ENCODE data around the gene IGSF11. TPM values are rescaled to one million over a fixed set of nuclear protein-coding genes. Genes with fewer than 3 reads are reported as not detected.

The IGSF11 gene
- total and polyA plus RNA-seq, 9 of the 15 experiments (the other 6 are each of a cell fraction or from before 2014, with no cell fraction given), result 1.2 to 2.8 (median 1.7) TPM

DNA sequence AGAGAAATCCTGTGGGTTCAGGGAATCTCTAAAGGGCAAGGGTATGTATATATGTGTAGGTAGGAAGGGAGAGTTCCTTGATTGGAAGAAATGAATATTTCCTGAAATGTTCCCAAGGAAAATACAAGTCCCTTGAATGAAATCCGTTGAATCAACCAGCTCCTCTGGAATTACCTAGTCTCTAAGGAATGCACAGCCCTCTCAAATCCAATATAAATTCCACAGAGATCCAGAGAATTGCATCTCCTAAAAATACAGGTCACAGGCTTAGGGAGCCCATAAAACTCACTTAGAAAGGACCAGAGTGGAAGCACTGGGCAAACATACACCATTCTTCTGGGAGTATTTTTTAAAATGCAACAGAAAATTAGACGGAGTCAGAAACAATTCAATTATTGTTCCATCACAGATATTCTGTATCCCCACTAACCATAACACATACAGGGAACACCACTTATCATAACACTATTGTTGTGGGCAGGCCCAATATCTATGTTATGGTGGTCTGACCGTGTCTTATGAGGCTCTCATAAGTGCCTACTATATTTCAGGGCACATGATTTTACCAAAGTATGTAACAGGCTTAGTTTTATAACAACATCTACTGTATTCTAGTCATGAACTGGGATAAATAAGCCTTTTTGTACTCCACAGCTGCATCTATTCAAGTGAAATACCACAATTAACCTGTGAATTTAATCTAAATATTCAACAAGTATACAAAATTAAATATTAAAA, 43.7 kb downstream of the IGSF11 start (continued):
- TF ChIP-seq, protein P1, sequence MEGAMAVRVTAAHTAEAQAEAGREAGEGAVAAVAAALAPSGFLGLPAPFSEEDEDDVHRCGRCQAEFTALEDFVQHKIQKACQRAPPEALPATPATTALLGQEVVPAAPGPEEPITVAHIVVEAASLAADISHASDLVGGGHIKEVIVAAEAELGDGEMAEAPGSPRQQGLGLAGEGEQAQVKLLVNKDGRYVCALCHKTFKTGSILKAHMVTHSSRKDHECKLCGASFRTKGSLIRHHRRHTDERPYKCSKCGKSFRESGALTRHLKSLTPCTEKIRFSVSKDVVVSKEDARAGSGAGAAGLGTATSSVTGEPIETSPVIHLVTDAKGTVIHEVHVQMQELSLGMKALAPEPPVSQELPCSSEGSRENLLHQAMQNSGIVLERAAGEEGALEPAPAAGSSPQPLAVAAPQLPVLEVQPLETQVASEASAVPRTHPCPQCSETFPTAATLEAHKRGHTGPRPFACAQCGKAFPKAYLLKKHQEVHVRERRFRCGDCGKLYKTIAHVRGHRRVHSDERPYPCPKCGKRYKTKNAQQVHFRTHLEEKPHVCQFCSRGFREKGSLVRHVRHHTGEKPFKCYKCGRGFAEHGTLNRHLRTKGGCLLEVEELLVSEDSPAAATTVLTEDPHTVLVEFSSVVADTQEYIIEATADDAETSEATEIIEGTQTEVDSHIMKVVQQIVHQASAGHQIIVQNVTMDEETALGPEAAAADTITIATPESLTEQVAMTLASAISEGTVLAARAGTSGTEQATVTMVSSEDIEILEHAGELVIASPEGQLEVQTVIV (CRISPR knock-in tag; IDR thresholded peaks at IDR 0.05; ENCODE audit: borderline replicate concordance), result no peak
- no peak for TF ChIP-seq LEF1 (IDR thresholded peaks at IDR 0.05)
- TF ChIP-seq, protein P2, sequence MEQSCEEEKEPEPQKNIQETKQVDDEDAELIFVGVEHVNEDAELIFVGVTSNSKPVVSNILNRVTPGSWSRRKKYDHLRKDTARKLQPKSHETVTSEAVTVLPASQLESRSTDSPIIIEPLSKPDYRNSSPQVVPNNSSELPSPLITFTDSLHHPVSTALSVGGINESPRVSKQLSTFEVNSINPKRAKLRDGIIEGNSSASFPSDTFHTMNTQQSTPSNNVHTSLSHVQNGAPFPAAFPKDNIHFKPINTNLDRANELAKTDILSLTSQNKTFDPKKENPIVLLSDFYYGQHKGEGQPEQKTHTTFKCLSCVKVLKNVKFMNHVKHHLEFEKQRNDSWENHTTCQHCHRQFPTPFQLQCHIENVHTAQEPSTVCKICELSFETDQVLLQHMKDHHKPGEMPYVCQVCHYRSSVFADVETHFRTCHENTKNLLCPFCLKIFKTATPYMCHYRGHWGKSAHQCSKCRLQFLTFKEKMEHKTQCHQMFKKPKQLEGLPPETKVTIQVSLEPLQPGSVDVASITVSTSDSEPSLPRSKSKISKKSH (CRISPR knock-in tag; IDR thresholded peaks at IDR 0.05), result no peak
- no peak for TF ChIP-seq HSF4 (CRISPR knock-in tag; IDR thresholded peaks at IDR 0.05; ENCODE audit: borderline replicate concordance)
